Measurements from ENCODE around the gene RFX6. TPM values are rescaled to one million over a fixed set of nuclear protein-coding genes. Genes with fewer than 3 reads are reported as not detected.

Gene RFX6
- total RNA-seq, 2 donors from 2014 or later: 0.59 to 1.6 TPM

DNA sequence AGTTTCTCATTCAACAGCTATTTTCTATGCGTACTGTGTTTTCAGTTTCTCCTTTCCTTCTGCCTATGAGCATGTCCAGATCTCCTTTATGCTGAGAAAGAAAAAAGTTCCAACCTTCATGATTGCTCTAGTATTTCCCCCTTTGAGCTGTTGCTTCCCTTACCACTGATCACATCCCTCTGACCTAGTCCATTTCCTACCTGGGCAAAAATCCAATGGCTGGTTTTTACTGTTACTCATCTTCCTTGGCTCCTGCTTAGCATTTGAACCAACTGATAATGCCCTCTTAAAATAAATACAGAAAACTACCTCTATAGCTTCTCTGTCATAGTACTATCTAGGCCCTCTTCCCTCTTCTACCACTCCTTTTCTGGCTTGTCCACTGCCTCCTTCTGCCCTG, 6.0 kb downstream of the RFX6 start:
- Histone ChIP-seq H3K27me3 (no peaks in the 10 kb centered on the region), H3K9ac (ENCODE audit: low read depth in 2 of 2, low read length in 2 of 2) (no peak overlapping the region), H3K9me3 (no peaks in the 10 kb centered on the region), H3K4me1 (no peaks in the 10 kb centered on the region), H3K4me3 (no peak overlapping the region), H3K36me3 (no peaks in the 10 kb centered on the region), H3K27ac (no peak overlapping the region)
- no peak for DNase-seq
- TF ChIP-seq, protein P1, sequence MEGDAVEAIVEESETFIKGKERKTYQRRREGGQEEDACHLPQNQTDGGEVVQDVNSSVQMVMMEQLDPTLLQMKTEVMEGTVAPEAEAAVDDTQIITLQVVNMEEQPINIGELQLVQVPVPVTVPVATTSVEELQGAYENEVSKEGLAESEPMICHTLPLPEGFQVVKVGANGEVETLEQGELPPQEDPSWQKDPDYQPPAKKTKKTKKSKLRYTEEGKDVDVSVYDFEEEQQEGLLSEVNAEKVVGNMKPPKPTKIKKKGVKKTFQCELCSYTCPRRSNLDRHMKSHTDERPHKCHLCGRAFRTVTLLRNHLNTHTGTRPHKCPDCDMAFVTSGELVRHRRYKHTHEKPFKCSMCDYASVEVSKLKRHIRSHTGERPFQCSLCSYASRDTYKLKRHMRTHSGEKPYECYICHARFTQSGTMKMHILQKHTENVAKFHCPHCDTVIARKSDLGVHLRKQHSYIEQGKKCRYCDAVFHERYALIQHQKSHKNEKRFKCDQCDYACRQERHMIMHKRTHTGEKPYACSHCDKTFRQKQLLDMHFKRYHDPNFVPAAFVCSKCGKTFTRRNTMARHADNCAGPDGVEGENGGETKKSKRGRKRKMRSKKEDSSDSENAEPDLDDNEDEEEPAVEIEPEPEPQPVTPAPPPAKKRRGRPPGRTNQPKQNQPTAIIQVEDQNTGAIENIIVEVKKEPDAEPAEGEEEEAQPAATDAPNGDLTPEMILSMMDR (IDR thresholded peaks at IDR 0.05): no peak
- intact Hi-C loops (cut with DNase I): loop anchor here (10.0 kb wide), 1 partner anchor 312 kb away; no protein-coding TSS in a partner anchor

DNA sequence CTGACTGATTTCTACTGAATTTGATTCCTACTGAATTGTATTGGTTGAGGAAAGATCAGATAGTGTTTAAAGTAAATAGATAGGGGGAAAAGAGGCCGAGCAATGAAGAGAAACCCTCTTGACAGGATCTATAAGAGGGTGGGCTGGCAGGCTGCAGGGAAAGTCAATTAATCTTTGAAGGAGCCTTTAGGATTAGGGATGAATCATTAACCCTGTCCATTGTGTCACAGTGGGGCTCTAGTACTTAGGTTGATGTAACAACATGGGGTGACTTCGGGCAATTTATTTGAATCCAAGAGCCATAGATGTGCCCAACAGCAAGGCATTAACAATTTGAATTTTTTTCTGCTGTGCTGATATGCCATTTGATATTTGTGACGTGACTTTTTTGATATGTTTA, 7.5 kb downstream of the RFX6 start:
- Histone ChIP-seq H3K4me3 (no peak overlapping the region), H3K27ac (no peak overlapping the region), H3K4me1 (no peaks in the 10 kb centered on the region), H3K27me3 (no peaks in the 10 kb centered on the region), H3K36me3 (no peaks in the 10 kb centered on the region), H3K9me3 (no peaks in the 10 kb centered on the region), H3K9ac (ENCODE audit: low read depth in 2 of 2, low read length in 2 of 2) (no peak overlapping the region)
- TF ChIP-seq, protein P1 (IDR thresholded peaks at IDR 0.05): no peak
- intact Hi-C loops (cut with DNase I): loop anchor here (10.0 kb wide), 1 partner anchor 310 kb away; no protein-coding TSS in a partner anchor
- DNase-seq: no peak

DNA sequence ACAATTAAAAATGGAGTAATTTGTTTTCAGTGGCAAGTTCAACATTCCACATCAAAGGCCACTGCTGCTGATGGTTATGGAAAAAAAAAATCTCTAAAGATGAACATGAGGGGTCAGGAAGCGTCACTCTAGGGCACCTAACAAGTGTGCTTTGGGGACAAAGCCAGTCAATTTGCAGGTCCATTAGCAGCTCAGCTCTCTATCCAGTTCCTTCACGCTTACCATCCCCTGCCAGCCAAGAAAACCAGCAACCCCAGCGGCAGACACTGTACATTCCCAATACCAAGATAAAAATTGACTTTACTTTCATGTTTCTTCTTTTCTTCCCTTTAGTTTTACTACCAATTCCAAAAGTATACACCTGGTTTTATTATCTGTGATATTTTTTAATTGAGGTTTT, 10.1 kb downstream of the RFX6 start:
- Histone ChIP-seq H3K9me3 (no peaks in the 10 kb centered on the region), H3K9ac (ENCODE audit: low read depth in 2 of 2, low read length in 2 of 2) (no peak overlapping the region), H3K27me3 (no peaks in the 10 kb centered on the region), H3K36me3 (no peaks in the 10 kb centered on the region), H3K4me3 (no peak overlapping the region), H3K27ac (no peak overlapping the region), H3K4me1 (no peaks in the 10 kb centered on the region)
- TF ChIP-seq, protein P1 (IDR thresholded peaks at IDR 0.05): no peak
- DNase-seq: no peak
- intact Hi-C loops (cut with DNase I): loop anchor here (10.0 kb wide), 1 partner anchor 308 kb away; no protein-coding TSS in a partner anchor

DNA sequence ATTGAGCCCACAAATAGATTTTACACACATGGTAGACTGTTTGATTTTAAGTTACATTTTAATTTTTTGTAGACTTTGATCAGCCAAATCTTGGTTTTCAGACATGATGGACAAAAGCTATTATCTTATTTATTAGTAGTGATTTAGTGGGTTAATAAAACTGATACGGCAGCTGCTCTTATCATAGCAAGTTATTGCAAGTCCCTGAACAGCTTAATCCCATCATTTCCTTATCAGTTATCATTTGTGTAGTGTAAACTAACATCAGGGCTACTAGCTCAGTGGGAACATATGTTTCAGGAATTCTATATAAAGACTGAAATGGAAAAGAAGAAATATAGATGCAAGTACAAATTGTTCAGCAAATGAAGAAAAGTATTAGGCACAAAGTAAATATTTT, 10.9 kb downstream of the RFX6 start:
- no peaks in the 10 kb centered on the region for H3K27me3 ChIP-seq
- no peaks in the 10 kb centered on the region for H3K4me1 ChIP-seq
- no peaks in the 10 kb centered on the region for H3K9me3 ChIP-seq
- intact Hi-C loops (cut with DNase I): loop anchor here (10.0 kb wide), 1 partner anchor 307 kb away; no protein-coding TSS in a partner anchor
- H3K36me3 ChIP-seq: no peaks in the 10 kb centered on the region
- H3K27ac ChIP-seq: no peak overlapping the region
- TF ChIP-seq, protein P1 (IDR thresholded peaks at IDR 0.05): no peak
- no peak overlapping the region for H3K9ac ChIP-seq (ENCODE audit: low read depth in 2 of 2, low read length in 2 of 2)
- no peak overlapping the region for H3K4me3 ChIP-seq
- DNase-seq: no peak

DNA sequence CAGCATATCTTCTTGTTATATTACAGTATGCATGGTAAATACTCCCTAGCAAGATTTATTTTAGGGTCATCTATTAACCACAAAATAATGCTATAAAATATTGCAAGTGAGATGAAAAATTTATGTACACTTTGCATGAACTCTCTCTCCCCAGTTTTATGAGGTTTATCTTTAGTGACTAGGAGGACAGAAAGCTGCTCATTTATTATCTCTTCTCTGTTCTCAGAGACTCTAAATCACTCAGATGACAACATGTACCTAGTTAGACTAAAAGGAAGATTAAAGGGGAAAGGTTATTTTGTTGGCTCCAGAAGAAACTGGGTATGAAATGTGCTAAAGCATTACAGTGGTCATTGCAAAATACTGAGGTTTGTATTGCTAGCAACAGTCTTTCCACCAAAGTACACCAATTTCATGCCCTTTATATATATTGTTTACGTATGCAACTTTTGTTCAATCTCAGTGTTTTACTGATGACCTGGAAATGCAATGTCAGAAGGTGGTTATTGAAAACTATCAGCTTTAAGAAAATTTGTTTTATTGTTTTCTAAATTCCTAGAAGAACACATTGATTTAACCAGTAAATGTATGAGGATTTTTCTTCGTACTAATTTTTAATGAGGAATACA, 11.8 kb downstream of the RFX6 start:
- H3K27me3 ChIP-seq: no peaks in the 10 kb centered on the region
- TF ChIP-seq, protein P1 (IDR thresholded peaks at IDR 0.05): no peak
- H3K9ac ChIP-seq (ENCODE audit: low read depth in 2 of 2, low read length in 2 of 2): no peak overlapping the region
- no peak overlapping the region for H3K4me3 ChIP-seq
- H3K27ac ChIP-seq: no peak overlapping the region
- H3K4me1 ChIP-seq: no peaks in the 10 kb centered on the region
- no peaks in the 10 kb centered on the region for H3K36me3 ChIP-seq
- DNase-seq: no peak
- H3K9me3 ChIP-seq: no peaks in the 10 kb centered on the region
- intact Hi-C loops (cut with DNase I): loop anchor here (10.0 kb wide), 1 partner anchor 306 kb away; no protein-coding TSS in a partner anchor

Data from colonic mucosa (tissue), 4 donors.